SKM-1 treated with dmso at 0.1 percent for 144 hours (cell line): ENCODE data around the gene PPP2R5D.

Experiments
- DNase-seq: peaks from one replicate; lab custom pipeline; 2025; ENCODE audit not compliant: unreplicated experiment; lab: John Stamatoyannopoulos, UW

The PPP2R5D gene

DNA sequence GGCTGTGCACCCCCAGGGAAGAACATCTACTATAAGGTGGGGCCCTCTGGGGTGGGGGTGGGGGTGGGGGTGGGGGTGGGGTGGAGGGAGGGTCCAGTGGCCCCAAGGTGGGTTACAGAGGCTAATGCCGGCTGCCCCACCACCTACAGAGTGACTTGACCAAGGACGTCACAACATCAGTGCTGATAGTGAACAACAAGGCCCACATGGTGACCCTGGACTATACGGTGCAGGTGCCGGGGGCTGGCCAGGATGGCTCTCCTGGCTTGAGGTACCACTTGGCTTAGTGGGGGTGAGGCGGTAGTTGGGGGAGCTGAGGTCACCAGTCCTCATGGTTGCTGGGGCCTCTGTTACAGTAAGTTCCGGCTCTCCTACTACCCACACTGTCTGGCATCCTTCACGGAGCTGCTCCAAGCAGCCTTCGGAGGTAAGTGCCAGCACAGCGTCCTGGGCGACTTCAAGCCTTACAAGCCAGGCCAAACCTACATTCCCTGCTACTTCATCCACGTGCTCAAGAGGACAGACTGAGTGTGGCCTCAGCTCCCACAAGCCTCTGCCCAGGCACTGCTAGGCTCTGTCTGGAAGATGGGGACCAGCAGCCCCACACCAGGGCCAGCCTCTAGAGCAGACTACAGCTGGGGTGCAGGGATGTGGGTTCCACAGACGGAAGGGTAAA lies 21.1 kb upstream of the PPP2R5D start:
- DNase-seq: no peak

DNA sequence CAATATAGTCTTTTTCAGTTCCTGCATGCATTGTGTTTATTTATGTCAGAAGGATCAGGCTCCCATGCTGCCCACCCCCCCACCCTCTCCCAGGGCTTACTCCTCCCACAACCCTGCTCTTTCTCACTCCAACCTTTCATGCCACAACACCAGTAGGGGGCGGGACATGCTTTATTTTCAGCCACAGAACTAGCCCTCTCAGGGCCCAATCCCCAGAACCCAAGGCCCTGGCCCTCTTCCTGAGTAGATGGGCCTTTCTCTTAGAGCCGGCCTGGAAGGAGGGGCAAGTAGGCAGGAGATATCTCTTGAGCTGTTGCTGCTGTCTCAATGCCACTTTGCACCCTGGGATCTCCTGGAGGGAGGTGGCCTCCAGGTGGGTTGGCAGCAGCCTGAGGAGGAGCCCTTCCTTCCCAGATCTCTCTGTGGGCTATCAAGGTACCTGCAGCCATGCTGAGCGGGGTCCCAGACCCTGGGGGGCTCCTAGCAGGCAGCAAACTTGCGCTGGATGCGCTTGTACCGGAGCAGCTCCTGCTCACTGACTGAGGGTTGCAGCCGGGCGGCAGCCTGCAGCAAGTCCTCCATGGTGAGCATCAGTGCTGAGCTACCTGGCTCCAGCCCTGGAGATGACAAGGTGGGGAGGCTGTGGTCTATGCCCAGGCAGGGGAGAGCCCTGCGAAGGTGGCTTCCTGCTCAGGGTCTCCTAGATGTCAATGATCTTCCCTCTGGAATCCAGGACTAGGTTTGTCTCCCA lies 20.3 kb upstream of the PPP2R5D start:
- peak; percentile 30 for DNase-seq

DNA sequence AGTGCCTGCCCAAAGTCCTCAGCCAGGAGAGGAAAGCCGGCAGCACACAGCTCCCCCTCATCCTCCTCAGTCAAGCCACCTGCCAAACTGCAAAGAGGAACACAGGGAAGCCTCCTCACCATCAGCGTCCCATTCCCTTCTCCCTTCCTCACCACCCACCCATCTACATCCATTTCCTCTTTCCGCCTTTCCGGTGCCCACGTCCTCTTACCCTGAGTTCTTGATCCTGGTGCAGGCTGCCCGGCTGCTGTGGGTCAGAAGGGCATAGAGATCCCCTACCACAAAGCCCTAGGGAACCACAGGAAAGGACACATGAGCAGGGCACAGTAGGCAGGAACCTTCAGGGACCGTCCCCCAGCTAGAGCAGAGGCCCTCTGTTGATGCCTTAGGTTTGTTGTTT lies 17.8 kb upstream of the PPP2R5D start:
- no peak for DNase-seq

DNA sequence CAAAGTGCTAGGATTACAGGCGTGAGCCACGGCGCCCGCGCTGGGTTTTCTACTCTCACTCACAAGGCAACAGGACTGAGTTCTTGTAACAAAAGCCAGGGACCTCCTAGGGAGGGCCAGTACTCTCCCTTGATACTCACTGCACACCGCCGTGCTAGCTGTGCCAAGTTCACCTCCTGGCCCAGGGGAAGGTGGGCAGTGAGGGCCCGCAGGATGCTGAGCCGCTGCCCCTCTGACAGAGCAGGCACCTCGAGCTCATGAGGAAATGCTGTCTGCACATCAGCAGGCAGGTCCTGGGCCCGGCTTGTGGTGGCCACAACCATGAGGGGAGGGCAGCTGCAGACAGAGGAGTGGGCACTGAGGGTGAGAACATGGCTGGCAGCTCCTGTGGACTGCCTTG lies 17.1 kb upstream of the PPP2R5D start:
- DNase-seq: no peak

DNA sequence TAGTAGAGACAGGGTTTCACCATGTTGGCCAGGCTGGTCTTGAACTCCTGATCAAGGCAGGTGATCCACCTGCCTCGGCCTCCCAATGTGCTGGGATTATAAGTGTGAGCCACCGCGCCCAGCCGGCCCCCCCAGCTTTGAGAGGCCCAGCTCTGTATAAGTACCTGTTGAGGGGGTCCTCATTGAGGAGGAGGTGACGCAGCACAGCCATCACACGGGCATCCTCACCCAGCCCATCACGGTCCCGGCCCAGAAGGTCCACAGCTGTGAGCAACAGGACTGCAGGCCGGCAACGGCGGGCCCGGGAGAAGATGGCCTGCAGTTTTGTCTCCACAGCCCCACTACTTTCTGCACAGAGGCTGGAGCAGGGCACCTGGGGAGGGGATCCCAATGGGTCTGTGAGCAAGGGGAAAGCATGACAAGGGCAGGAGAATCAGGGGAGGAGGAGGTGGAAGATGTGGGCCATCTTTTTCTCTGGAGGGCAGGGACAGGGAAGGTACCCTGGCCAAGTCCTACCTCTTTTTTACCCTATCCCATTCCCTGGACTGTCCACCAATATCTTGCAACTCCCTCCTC lies 16.2 kb upstream of the PPP2R5D start:
- DNase-seq: no peak

DNA sequence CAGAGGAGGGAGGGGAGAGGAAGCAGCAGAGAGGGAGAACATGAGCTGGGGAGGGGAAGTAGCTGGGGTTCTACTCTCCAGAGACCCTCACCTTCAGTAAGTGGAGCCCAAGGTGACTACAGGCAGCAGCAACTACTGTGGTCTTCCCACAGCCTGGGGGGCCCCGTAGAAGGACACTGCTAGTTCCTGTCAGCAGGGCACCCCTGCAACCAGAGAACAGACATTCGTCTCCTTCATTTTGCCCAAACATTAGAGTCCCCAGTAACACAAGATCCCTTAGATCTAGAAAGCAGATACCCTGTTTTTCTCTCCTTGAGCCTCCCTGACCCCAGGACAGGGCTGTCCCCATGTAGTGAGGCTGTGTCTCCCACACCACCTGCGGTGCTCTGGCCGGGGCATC lies 15.6 kb upstream of the PPP2R5D start:
- DNase-seq: no peak

DNA sequence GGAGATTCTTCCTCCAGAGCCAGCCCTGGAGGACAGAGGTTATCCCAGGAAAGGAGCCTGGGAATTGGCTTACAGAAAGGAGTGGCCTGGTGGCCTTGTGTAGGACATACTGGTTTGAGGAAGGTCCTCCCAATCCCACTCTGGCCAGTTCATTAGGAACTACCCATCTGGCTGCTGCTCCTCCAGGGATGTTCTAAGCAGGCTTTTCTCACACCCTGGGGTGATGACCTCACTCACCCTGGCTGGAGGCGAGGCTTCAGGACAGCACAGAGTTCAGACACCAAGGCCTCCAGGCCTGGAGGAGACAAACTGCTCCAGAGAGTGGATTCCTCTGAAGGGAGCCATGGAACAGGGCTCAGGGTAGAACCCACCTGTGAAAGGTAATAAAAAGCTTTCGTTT lies 14.9 kb upstream of the PPP2R5D start:
- no peak for DNase-seq

DNA sequence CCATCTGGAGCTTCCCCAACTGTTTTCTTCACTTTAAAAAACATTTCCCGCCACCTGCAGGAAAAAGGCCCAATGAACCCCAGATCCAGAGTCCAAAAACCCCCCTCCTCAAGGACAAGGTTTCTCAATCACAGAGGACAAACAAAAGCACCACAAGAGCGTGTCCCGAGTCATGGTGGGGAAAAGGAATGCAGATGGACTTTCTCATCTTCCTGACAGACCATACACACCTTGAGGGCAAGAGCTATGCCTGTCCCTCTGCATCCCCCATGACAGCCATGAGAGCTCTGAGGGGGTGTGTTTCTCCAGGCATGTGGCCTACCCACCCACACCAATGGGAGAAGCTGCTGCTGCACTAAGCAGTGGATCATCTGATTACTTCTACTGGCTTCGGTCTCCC lies 14.4 kb upstream of the PPP2R5D start:
- no peak for DNase-seq

DNA sequence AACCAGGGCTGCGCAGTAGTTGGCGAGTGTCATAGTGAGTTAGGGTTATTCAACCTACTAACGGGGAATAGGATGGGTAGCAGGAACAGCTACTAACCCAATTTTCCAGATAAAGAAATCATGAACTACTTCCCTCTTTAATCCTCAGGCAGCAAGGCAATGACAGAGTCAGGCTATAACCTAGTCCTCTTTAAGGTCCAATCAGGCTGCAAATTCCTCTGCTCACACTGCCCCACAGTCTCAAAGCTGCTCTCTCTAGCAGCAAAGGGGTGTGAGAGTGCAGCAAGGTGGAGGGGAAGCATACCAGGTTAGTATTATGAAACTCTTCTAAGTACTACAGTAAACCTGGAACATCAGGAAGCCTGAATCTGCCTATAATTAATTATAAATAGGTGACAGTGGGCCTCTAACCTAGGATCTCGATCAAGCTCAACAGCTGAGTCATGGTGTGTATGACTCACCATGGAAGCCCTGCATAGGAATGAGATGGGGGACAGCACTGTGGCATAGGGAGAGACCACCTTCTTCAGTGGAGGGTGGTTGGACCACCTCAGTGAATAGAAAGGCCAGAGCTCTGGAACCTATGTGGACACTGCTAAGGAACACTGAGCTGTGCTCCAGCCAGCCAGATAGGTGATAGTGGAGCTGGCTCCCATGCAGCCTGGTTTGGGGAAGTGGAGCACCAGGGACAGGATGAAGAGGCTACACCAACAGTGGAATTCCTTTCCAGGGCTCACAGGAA lies 13.3 kb upstream of the PPP2R5D start:
- DNase-seq: no peak

DNA sequence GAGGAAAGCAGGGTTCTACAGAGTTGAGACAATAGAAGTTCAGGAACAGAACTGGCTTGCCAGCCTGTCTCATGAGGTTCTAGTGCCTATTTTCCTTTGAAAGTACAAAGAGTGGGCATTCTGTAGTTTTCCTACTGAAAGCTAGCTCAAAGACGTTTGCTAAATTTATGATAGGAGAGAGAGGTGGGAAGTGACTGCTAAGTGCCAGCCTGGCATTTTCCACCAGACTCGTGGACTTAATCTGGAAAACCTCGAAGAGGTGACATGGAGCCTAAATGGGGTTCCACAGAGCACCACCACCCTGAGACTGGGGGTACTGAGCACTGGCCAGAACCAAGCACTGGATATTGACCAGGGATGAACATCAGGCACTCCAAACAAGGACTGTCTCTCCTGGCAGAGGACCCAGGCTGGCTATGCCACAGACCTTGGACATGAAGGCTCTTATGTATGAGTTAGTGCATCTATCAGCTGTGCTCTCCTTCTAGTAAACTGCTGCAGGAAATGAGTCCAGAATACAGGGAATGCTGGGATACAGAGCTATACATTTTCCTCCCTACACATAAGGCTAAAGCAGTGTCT lies 12.5 kb upstream of the PPP2R5D start:
- no peak for DNase-seq

DNA sequence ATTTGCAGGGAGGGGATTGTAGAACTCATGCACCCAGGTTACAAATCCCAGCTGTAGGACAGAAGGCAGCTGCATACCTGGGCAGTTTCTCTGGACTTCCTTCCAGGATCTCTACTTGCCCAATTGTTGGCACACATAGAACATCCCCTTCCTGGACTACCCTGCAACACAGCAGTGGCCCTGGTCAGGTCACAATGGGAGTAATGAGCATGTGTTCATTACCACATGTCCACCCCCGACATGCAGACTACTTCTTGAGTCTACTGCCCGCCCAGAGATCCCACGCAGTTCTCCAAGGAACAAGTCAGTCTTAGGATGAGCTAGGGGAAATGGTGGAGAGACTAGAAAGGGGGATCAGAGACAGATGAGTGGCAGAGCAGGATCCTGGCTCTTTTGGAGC lies 10.4 kb upstream of the PPP2R5D start:
- no peak for DNase-seq

DNA sequence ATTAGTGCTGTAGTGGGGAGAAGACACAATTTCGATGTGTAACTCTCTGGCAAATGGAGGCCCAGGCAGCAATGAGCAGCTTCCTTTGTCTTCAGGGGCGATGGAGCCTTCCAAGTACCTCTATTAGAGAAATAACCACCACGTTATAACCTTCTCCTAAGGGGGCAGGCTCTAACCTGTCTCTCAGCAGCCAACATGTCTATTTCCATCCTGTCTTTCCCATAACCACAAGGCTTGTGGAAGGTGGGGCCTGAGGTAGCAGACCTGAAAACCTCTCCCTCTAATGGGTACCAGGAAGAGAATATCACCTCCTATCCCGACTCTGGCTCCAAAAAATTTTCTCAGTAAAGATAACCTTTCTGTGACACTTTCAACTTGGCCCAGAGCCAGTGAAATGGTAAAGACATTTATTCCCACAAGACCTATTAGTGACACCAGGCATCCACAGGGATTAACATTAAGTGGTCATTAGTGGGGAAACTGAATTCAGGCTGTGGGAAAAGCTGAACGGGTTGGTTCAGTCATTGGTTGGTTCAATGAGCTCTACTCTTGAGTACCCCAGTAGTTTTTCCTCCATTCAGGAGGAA lies 9.4 kb upstream of the PPP2R5D start:
- DNase-seq: no peak

DNA sequence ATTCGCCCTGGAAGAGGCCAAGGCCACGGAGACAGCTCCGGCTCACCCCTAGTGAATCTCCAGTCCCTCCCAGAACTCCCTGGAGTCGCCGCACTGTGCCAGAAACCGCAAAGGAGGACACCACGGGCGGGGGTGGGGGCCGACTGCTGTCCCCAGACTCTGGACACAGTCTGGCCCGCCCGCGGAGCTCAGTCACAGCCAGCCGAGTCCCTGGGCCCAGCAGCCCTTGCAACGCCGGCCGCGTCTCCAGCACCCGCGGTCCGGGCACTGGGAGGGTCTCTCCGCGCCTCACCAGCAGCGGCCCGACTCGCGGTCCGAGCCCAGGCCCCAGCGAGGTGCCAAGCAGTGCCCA lies 5.9 kb upstream of the PPP2R5D start:
- DNase-seq: no peak

DNA sequence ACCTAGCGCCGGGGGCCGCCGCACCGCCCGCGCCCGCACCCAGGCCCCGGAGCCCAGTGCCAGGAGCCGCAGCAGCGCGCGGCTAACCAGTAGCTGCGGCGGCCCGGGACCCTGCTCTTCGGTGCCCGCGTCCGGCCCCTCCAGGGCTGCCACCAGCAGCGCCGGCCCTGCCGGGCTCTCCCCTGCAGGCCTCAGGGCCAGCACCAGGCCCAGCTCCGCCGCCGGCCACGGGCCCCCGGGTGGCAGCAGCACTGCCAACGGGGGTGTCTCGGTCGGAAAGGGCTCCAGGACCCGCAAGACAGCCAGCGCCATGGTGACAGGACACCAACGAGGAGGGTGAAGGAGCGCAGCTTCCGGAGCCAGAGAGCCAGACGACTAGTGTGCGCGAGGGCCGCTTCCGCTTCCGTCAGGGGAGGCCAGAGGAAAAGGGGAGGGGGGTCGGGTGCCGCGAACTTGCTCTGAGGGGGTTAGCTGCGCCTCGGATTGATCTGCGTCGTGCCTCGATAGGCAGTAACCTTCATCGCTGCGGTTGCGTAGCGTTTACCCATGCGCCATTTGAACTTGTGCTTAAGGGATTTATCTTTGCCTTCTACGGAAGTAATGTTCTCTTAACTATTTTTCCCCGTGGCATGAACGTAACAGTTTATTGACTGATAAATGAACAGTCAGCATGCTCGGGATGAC lies 5.4 kb upstream of the PPP2R5D start, which contains the start of gene PEX6:
PEX6 (minus strand) TSS at position 343 of the 684 bp plus-strand sequence; CDS start at position 312, 31 bp downstream.
- peak; percentile 91 for DNase-seq

DNA sequence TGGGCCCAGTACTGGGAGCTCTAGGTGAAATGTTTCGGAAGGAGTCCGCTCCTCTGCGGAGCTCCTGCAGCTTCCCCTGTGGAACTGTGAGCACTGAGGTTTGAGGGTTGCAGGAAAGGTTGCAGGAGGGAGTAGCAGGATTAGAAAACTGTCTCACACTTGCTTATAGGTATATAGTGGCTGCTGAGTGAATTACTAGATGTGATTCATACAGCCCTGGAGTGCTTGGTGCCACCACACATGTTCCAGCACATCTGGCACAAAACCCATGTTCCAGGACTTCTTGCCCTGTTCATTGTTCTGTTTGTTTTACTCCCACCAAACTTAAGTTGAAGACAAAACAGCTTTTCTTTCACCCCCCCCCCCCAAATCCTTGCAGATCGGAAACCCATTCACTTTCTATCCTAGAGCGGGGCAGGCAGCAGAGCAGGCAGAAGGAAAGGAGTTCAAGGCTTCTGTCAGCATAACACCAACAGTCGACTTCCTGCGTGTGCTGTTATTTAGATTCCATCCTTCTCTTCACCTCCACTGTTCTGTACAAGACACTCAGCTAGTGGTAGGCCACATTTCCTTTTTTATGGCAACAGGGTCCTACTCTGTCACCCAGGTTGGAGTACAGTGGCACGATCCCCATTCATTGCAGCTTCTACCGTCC lies 4.7 kb upstream of the PPP2R5D start:
- no peak for DNase-seq

DNA sequence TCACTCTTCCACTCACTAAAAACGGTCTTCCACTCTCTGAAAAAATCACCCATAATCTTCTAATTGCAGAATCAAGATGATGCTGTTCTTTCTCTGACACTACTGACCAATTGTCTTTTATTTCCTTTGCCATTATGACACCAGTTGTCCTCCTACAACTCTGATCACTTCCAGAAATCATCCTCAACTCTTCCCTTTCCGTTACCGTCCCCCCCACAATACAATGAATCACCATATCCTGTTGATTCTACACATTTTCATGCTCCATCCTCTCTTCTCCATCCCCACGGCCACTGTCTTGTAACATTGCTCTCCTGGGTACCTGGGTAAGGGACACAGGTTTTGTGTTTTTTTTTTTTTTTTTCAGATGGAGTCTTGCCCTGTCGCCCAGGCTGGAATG lies 2.5 kb upstream of the PPP2R5D start:
- no peak for DNase-seq

DNA sequence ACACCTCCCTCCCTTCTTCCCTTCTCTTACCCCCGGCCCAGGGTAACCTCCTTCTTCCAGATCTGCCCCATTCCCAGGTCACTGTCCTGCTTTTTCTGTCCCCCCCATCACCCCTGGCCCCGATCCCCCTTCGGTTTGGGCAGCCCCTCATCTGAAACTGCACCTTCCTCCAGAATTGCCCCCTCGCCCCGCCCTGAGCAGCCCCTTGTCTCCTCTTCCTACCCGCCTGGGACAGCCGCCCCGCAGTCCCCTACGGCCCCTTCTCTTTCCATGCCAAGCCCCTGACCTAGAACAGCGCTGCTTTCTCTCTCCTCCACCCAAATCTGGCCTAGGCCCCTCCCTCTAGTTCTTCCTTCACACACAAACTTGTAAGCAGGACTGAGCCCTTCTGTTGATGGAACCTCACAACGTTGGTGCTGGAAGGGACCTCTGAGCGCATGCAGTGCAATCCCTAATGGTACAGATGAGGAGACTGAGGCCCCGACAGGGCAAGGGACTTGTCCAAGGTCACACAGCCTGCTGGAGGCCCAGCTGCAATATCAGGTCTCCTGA lies 630 bp downstream of the PPP2R5D start:
- no peak for DNase-seq

DNA sequence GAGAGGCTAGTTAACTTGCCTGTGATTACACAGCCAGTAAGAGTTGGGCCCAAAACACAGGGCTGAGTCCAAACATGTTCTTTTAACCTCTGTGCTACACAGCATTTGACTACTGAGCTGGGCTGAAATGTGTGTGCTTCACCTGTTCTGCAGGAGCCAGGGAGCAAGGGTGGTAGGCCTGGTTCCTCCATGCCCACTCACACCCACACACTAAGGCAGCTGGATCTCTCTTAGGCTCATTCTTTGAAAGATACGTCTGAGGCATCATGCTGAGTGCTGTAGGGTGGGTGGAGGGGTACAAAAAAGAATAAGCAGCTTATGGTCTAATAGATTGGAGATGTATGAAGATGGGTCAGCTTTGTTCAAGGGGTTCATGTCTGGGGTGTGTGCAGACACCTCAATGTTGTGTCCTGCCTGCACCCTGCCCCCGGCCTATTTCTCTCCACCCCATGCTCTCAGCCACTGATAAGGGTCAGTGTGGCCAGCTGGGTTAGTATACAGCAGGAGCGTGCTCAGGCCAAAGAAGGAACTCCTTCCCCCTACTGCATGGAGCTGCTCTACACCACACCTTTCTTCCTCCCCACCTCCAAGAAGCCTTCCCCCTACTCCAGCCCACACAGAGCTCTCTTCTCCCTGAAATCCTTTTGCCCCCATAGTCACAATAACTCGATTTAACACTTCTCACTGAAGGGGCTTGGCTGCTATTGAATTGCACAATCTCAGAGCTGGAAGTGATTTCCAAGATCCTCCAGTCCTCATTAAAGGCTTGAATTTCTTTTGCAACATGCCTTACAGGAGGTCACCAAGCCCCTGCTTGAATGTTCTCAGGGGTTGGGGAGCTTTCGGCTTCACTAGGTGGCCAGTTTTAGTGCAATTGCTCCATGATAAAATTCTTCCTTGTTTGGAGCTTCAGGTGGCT lies 3.4 kb downstream of the PPP2R5D start:
- DNase-seq: no peak
